Endothelial cell of umbilical vein (primary cell): ENCODE data around the gene MRTO4.

ENCODE experiments used
- CTCF ChIP-seq, 2 donors: IDR thresholded peaks; 1 replicate in 1 of 2; 2 replicates in 1 of 2; pipeline ENCODE4 v1.5.1; 2011; ENCODE audit warnings: low read length in 2 of 2, mild to moderate bottlenecking in 2 of 2, moderate library complexity in 2 of 2, control low read depth in 1 of 2, inconsistent platforms in 1 of 2, low read depth in 1 of 2; ENCODE audit not compliant: insufficient read depth in 1 of 2; ENCODE audit errors: extremely low read depth in 1 of 2
- EZH2 ChIP-seq: IDR thresholded peaks from 2 replicates; pipeline ENCODE4 v1.6.1; 2012; ENCODE audit warnings: borderline replicate concordance, low read depth, mild to moderate bottlenecking, moderate library complexity, low read length, inconsistent platforms; ENCODE audit not compliant: severe bottlenecking
- MAX ChIP-seq: IDR thresholded peaks from 2 replicates; pipeline ENCODE4 v1.6.1; 2011; ENCODE audit not compliant: insufficient read depth, insufficient read length
- MYC ChIP-seq: IDR thresholded peaks from one replicate; pipeline ENCODE4 v1.6.1; 2011; ENCODE audit warnings: mild to moderate bottlenecking, low read depth, low read length

GRCh38 chr1:19220991-19221390, 30.6 kb upstream of the MRTO4 start:
- TF ChIP-seq CTCF (IDR thresholded peaks at IDR 0.05; ENCODE audit: extremely low read depth in 1 of 2, insufficient read depth in 1 of 2, low read depth in 1 of 2, low read length in 2 of 2) (no peak), MYC (no peak), EZH2 (no peak), MAX (no peak)
